Right renal pelvis (tissue), 4 donors: ENCODE results near the gene OR5AU1. TPM values are rescaled to one million over a fixed set of nuclear protein-coding genes. Genes with fewer than 3 reads are reported as not detected.

Experiments
- DNase-seq, 4 donors: peaks; one replicate each; pipeline ENCODE4 v3.0.0-alpha.2; 2013; ENCODE audit warnings: low read depth in 4 of 4, low spot score in 3 of 4, missing footprints in 1 of 4
- polyA plus RNA-seq, 4 donors: library from polyadenylated mRNA; unstranded; fragments of 120-200 nt; gene quantifications; one replicate each; pipeline ENCODE4 v1.2.1, GENCODE V29; 2013; ENCODE audit not compliant: insufficient read length in 4 of 4

The OR5AU1 gene
- polyA plus RNA-seq, 4 donors, result 0.01 to 0.05 (median 0.03) TPM; not detected in 1

GRCh38 chr14:21109377-21110138 is 46.3 kb downstream of the OR5AU1 start:
- DNase-seq, result no peak

- DNase-seq, result no peak
These were observed 47.1 kb downstream of the OR5AU1 start for GRCh38 chr14:21108791-21109190.

DNA sequence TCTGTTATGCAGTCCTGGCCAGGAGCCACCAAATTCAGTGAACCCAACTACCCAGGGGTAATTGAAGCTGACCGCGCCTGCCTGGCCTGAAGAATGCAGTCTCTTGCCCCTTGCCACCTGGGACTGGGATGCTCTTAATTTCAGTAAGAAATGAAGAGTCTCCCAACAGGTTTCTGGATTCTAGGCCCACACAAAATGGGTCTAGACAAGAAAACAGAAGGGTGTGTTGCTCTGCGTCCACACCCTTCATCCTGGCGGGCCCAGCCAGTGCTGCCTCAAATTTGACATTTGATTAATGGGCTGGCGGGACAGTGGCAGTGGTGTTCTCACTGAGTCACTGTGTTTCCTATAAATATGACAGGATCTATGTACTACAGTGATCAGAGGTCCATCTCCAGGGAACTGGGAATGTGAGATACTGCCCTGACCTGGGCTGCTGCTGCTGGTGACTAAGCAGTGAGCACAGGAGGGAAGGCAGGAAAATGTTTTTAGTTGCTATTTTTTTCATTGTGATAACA is 48.5 kb downstream of the OR5AU1 start:
- no peak for DNase-seq

- DNase-seq, result peak in 2 of 4 donors; percentile 74 to 79
These were observed 49.2 kb downstream of the OR5AU1 start for GRCh38 chr14:21106498-21107282.

DNA sequence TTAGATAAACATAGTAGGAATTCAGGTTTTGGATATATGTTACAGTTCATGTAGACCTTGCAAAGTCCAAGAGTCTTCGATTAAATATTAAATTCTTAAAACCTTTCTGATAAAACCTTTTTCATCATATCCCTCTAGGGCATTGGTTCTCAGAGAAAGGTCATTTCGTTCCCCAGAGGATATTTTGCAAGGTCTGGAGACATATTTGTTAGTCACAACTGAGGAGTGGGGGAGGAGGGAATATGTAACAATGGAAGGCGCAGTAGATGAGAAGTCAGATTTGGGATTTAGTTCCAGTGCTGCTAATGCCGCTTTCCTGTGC is 49.7 kb downstream of the OR5AU1 start:
- DNase-seq, result no peak

DNA sequence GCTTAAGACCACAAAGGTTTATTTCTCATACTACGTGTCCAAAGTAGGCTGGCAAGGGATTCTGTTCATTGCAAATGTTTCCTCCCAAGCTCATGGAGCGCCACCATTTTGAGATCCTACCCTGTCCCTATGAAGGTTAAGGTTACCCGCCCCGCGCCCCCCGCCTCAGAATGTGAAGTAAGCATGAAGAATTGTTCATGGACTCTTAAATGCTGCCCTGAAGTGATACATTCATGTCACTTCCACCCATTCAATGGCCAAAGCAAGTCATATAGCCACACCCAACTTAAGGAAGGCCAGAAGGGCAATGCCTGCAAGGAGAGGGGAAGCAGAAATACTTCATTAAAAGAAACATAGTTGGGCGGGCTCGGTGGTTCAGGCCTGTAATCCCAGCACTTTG is 50.8 kb downstream of the OR5AU1 start:
- DNase-seq, result no peak

Other genes with a start within 250 kb of the OR5AU1 start
- gene RNASE2, start 200.6 kb downstream of the OR5AU1 start, polyA plus RNA-seq, result 1 to 10 TPM in 2 of 4 donors, under 1 TPM in 2; 0.65 to 1.9 (median 0.97) TPM
- 10 to 100 TPM; 78.3 to 81.5 (median 80.5) TPM for gene METTL17, start 166.1 kb downstream of the OR5AU1 start, polyA plus RNA-seq
- 1 to 10 TPM; 1.2 to 2.4 (median 1.7) TPM for gene SLC39A2, start 156.8 kb downstream of the OR5AU1 start, polyA plus RNA-seq
- 100 to 1,000 TPM; 146 to 184 (median 175) TPM for gene NDRG2, start 131.0 kb downstream of the OR5AU1 start, polyA plus RNA-seq
- gene TPPP2, start 125.8 kb downstream of the OR5AU1 start, polyA plus RNA-seq, result 1 to 10 TPM; 1.9 to 4.8 (median 3.7) TPM
- gene RNASE13, start 121.3 kb downstream of the OR5AU1 start, polyA plus RNA-seq, result under 1 TPM; 0.28 to 0.64 (median 0.41) TPM
- under 1 TPM; 0.55 to 0.91 (median 0.74) TPM for gene RNASE7, start 113.7 kb downstream of the OR5AU1 start, polyA plus RNA-seq
- not detected for gene RNASE8, start 98.2 kb downstream of the OR5AU1 start, polyA plus RNA-seq
- 10 to 100 TPM; 71.5 to 85.4 (median 78.9) TPM for gene ARHGEF40, start 85.8 kb downstream of the OR5AU1 start, polyA plus RNA-seq
- gene ZNF219, start 57.4 kb downstream of the OR5AU1 start, polyA plus RNA-seq, result 10 to 100 TPM; 23.3 to 37.0 (median 26.5) TPM
- gene TMEM253, start 55.0 kb downstream of the OR5AU1 start, polyA plus RNA-seq, result 1 to 10 TPM in 3 of 4 donors, under 1 TPM in 1; 0.91 to 1.7 (median 1.1) TPM
- 100 to 1,000 TPM; 905 to 979 (median 962) TPM for gene HNRNPC, start 113.4 kb upstream of the OR5AU1 start, polyA plus RNA-seq
- under 1 TPM; 0.39 to 0.69 (median 0.61) TPM for gene RPGRIP1, start 124.0 kb upstream of the OR5AU1 start, polyA plus RNA-seq
- gene SUPT16H, start 228.0 kb upstream of the OR5AU1 start, polyA plus RNA-seq, result 100 to 1,000 TPM; 127 to 157 (median 151) TPM